HTERT RPE-1 (cell line): ENCODE measurements around the gene ZBTB43.
"Not testable (repeated sequence)": the region's sequence is repeated elsewhere in the genome, so short reads cannot be mapped to it uniquely, and the experiment has no call there.

Experiments
- in situ Hi-C: fragments of 300-500 bp; cut with MboI; formaldehyde crosslinking; loops from 4 replicates; pipeline ENCODE4 v1.14.3; 2020; ENCODE audit warnings: low sequenced_read_pairs

Gene ZBTB43

GRCh38 chr9:126804696-126805553 lies at the start of gene ZBTB43:
ZBTB43 (plus strand) TSS chr9:126805040; CDS start chr9:126832510, 27,470 bp downstream.
- in situ Hi-C loops = no loop called here

DNA sequence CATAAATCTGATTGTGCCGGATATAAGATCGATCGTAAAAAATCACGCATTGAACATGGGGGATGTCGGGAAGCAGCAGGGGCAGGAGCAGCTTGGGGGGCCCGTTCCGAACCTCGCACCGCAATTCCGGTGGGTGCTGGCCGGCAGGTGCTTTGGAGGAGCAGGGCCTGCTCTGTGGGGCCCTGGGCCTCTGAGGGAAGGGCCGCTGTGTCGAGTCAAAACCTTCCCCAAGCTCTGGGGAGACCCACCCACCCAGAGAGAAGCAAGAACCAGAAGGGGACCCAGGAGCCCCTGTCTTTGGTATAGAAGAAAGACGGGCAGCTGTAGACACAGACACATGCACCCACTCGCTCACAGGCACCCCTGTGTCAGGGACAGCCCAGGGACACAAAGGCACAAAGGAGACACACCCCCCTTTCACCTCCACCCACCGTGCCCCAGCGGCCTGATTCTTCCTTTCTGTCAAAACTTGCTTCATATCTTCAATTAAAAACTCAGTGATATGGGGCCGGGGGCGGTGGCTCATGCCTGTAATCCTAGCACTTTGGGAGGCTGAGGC lies 49.4 kb upstream of the ZBTB43 start:
- in situ Hi-C loops = no loop called here

GRCh38 chr9:126756238-126756637 lies 48.6 kb upstream of the ZBTB43 start:
- in situ Hi-C loops = no loop called here

DNA sequence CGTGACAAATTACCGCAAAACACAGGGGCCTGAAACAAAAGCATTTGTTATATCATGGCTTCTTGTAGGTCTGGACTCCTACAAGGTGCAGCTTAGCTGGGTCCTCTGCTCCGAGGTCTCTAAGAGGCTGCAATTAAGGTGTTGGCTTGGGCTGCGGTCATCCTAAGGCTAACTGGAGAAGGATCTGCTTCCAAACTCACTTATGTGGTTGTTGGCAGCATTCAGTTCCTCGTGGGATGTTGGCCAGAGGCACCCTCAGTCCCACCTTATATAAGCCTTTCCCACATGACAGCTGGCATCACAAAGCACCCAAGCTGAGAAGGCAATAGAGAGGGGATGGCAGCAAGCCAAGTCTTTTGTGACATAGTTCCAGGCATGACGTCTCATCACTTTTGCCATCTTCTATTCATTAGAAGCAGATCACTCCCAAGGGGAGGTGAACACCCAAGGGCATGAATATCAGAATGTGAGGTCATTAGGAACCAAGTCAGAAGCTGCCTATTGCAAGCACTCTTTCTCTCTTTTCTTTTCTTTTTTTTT lies 47.9 kb upstream of the ZBTB43 start:
- in situ Hi-C loops = no loop called here

GRCh38 chr9:126758916-126759585 lies 45.8 kb upstream of the ZBTB43 start:
- in situ Hi-C loops = no loop called here

GRCh38 chr9:126761274-126761673 lies 43.6 kb upstream of the ZBTB43 start:
- in situ Hi-C loops = no loop called here

- in situ Hi-C loops = no loop called here
Measured at GRCh38 chr9:126763130-126763764, 41.6 kb upstream of the ZBTB43 start.

DNA sequence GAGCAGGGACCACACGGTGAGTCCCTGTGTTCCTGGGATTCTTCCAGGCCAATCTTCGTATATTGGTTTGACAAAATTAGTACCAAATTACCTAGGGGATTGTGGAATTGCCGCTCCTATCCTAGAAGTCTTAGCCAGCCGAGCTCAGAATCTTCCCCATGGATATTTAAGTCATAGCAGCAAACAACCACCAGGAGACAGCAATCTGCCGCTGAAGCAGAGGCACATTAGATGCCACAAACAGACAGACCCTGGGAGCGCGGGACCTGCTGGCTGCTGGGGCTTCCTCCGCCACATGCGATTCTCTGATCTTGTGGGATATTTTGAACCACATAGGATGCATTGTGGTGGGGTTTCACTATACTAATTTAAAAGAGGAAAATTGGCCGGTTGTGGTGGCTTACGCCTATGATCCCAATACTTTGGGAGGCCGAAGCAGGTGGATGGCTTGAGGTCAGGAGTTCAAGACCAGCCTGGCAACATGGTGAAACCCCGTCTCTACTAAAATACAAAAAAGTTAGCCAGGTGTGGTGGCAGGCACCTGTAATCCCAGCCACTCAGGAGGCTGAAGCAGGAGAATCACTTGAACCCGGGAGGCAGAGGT lies 31.7 kb upstream of the ZBTB43 start:
- in situ Hi-C loops = no loop called here

DNA sequence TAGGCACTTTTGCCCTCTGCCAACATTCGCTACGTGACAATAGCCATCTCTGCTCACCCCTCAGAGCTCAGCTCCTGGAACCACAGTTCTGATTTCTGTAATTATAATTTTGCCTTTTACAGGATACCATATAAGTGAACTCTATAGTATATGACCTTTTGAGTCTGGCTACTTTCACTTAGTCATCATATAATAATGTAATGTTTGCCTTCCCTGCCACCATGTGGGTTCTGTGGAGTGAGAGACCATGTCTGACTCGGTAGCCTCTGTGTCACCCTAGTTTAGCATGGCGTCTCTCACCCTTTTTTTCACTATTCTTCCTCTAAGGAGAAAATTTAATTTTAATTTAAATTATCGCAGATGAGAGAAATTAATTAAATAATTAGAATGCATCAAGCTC lies 28.9 kb upstream of the ZBTB43 start:
- in situ Hi-C loops = no loop called here

DNA sequence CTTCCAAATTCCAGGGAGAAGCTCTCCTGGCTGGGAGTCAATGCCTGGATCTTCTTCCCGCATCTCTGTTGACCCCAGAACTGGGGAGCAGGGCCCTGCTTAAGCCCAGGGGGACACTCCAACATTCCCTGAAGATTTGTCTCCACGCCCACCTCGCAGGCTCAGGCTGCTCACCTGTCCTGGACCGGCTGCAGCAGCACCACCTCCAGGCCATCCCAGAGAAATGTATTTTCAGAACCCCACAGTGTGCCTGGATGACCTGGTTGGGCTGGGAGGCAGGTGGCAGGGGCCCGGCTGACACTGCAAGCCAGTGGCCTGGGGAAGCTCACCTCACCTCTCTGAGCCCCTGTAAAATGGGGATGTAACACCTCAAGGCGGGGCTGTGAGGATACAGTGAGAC lies 27.1 kb upstream of the ZBTB43 start:
- in situ Hi-C loops = no loop called here

- in situ Hi-C loops = no loop called here
Measured at GRCh38 chr9:126778141-126778540, 26.7 kb upstream of the ZBTB43 start.

GRCh38 chr9:126778696-126779095 lies 26.1 kb upstream of the ZBTB43 start:
- in situ Hi-C loops = not testable (repeated sequence)

DNA sequence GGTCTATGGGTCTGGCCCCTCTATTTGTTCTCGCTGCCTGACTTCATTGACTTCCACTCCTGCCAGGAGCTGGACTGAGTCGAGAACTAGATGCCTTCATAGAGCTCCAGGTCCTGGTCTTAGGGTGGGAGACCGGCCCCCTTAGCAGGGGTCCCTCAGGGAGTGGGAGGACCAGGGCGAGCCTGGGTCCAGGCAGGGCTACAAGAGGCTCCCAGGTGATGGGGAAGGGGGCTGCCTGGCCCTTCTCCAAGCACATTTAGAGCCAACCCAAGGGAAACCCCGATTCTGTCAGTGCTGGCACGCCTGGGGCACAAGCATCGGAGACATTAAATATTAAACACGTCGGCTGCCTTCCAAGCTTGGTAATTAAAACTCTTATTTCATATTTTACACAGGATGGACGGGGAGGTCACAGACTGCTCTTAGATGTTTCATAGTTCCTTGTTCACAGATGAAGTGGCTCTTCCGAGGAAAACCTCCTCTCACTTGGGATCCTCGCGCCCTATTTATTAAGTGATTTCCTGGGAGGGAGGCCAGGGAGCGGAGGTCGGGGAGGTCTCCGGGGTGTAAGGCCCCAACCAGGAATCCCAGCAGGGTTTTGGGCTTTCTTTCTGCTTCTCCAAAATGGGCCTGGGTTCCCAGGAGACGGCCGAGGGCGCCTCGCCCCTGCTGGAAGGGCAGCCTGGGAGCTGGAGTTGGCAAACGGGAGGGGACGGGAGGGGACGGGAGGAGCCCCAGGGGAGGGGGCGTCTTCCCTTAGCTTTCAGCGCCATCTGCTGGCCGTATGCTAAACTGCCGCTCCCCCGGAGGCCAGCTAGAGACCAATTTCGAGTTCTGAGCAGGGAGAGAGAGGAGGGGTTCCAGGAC lies 23.4 kb upstream of the ZBTB43 start:
- in situ Hi-C loops = no loop called here

GRCh38 chr9:126782053-126782388 lies 22.8 kb upstream of the ZBTB43 start:
- in situ Hi-C loops = no loop called here

GRCh38 chr9:126783949-126784348 lies 20.9 kb upstream of the ZBTB43 start:
- in situ Hi-C loops = no loop called here

DNA sequence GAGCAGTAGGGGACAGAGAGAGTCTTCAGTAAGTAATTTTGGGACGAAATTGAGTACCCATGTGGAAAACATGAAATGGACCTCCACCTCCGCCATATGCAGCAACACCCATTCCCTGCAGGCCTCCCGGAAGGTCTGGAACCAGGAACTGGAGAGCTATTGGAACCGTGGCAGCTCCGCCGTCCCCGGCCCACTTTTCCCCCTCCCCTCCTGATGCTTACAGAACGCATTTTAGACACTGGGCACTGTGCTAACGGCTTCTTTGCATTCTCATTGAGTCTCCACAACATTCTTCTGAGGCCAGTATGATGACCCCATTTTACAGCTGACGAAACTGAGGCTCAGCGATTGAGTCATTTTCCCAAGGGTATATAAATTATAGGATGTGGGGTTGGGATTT lies 20.4 kb upstream of the ZBTB43 start:
- in situ Hi-C loops = no loop called here

DNA sequence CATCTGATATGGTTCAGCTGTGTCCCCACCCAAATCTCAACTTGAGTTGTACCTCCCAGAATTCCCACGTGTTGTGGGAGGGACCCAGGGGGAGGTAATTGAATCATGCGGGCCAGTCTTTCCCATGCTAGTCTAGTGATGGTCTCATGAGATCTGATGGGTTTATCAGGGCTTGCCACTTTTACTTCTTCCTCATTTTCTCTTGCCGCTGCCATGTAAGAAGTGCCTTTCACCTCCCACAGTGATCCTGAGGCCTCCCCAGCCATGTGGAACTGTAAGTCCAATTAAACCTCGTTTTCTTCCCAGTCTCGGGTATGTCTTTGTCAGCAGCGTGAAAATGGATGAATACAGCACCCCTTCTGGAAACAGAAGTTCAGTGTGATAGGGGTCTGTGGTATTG lies 20.0 kb upstream of the ZBTB43 start:
- in situ Hi-C loops = not testable (repeated sequence)

GRCh38 chr9:126788046-126788445 lies 16.8 kb upstream of the ZBTB43 start:
- in situ Hi-C loops = no loop called here

DNA sequence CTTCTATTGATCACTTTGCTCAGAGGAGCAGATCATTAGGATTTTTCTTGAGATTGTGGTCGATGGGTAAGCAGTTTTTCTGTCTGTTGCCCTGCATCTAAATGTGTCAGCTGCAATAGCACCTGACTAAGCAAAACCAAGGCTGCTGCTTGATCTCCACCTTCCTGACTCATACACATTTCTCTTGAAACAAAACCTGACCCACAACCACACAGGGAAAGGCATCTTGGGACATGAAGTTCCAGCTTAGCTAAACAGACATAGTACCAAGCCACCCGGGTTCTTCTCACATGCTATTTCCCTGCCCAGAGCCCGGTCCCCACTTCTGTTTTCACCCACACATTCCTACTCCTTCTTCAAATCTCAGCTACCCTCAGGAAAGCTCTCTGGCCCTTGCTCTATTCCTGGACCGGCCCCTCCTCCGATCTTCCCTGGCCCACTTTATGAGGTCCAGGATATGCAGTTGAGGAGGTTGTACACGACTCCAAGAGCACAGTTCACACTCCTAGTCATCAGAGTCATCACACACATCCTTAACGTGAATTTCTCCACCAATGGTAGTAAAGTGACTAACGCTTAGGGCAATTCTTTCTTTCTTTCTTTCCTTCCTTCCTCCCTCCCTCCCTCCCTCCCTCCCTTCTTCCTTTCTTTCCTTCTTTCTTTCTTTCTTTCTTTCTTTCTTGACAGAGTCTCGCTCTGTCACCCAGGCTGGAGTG lies 16.0 kb upstream of the ZBTB43 start:
- in situ Hi-C loops = no loop called here
